Globus pallidus (tissue), 1 donor: Measurements from ENCODE around the gene ZNF609.
A peak's percentile ranks its signal among the peaks of the same experiment; 100 is the strongest.
"Not testable (repeated sequence)": the region's sequence is repeated elsewhere in the genome, so short reads cannot be mapped to it uniquely, and the experiment has no call there.

Experiments
- DNase-seq: peaks from one replicate; pipeline ENCODE4 v3.0.0-alpha.2; 2015; ENCODE audit warnings: low spot score

ZNF609 gene

DNA sequence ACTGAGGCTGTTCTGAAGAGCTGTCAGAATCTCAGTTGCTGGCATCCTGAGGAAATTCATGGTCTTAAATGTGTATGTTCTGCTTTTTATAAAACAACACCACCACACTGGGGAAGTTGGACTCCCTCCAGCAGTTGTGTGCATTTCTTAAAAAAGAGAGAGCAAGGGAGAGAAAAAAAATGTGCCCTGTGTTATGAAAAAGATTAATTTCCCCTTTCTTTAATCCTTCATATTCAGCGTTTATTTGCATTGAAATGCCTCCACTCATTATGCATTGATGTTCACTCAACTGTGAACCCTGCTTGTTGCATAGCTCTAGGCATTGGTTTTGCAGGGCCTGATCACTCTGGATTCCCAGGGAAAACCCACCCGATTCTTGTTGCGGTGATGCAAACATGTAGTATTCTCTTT lies 4.4 kb upstream of the ZNF609 start:
- peak; percentile 54 for DNase-seq

DNA sequence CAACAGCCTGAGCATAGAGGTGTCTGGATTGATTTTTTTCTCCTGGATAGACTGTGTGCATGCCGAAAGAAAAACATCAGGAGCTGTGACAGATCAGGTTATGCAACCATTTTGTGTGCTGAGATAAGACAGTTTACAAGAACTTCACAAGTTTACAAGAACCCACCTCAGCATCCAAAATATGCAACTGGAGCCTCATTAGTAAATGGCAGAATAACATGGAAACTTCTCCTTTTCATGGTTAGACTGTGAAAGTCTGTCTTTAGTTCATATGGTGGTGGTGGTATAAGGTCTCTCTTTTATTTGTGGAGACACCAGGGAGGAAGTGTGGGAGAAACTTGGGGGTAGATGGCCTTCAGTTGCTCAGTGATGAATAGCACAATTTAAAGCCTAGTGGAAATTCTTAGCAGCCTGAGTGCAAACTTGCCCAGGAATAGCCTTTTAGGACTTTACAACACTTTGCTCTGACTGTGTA lies 3.7 kb upstream of the ZNF609 start:
- DNase-seq = no peak

DNA sequence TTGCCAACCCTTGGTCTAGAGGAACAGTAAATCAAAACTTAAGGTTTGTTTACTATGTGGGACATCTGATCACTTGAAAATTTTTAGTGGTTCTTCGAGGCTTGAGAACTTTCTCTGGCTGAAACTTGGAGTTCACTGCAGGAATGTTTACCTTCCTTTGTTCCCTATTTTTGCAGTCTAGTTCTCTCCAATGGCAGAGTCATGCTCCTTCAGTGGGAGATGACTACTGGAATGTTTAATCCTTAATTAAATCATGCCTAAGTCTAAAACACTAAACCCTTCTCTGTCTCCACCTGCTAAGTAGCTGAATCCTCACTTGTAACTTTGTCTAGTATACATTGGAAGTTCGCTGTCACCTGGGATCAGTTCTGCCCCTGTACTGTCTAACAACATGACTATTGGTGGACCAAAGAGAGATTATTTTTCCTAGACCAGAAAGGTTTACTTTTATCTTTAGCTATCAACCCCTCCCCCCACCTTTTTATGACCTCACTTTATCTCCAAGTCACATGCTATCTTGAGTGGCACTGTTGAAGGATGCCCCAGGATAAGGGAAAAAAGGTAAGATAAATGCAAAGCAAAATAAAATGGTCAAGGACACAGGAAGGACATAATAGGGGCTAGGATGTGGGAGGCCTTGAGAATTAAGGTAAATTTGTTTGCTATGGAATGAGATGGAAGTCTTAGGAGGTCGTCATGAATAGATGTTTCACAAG lies 1.2 kb upstream of the ZNF609 start:
- no peak for DNase-seq

DNA sequence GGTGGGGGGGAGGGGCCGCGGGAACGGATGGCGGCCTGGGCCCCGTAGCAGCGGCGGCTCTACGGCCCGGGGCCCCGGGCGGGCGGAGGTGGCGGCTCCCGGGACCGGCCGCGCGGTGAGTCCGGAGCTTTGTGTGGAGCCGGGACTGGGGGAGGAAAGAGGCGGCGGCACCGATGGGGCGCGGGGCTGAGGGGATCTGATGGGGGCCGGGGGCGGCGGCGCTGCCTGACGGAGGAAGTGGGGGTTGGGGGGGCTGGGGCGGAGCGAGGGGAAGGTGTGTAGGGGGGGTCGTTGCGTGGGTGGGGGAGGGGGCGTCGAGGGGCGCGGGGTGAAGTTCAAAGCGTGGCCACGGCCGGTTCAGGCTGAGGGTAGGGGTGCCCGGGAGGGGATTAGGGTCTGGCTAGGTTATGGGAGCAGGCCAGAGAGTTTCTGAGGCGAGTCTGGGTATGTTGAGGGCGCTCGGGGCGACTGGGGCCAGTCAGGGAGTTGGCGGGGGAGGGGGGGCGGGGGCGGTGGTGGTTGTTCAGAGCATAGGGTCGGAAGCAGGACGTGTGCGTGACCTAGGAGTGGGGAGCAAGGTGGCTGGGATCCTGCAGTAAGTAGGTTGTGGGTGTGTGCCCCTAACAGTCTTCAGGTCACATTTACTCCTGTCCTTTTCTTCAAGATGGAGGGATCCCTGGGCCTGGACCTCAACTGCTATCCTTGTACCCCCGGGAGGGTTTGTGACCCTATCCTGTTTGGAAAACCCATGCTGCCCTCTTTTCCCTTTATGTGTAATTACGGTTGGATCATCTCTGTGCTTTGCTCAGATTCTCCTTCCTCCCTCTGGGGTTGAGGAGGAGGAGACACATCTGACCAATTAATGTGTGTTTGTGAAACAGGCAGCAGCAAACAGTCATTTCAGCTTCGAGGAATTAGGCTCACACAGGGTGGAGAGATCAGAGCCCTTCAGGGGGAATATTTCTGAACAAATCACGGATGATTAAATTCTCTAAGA lies 644 bp downstream of the ZNF609 start:
- DNase-seq = peak; percentile 77

DNA sequence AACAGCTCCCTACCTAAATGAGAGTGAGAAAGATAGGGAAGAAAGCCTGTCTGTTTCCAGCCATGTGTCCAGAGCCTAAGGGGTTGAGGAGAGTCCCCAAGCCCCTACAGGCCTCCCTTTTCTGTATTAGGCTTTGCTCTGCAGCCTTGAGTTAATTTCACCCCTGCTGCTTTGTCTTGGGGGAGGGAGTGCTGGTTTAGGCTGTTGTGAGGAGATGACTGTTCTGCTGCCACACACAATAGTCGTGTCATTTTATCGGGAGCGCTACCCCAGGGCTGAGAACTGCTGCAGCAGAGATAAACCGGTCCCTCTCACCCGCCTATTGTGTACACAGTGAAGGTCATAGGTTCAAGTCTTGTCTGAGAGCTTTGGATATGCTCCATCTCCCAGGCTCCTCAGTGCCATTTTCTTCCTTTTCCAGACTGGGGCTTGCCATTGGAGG lies 1.4 kb downstream of the ZNF609 start:
- peak; percentile 65 for DNase-seq

DNA sequence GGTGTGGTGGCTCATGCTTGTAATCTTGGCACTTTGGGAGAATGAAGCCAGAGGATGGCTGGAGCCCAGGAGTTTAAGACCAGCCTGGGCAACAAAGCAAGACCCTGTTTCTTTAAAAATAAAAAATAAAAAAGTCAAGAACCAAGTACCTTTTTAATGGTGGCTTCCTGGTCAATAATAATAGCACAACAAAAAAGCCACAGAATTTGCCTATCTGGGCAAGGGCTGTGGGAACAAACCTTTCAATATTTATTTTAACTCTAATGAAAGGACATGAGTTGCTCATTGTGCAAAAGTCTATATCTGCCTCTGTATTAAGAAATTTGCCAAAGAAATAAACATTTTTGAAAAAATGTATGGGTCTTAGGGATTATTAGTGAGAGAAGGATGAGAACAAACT lies 2.1 kb downstream of the ZNF609 start:
- no peak for DNase-seq

DNA sequence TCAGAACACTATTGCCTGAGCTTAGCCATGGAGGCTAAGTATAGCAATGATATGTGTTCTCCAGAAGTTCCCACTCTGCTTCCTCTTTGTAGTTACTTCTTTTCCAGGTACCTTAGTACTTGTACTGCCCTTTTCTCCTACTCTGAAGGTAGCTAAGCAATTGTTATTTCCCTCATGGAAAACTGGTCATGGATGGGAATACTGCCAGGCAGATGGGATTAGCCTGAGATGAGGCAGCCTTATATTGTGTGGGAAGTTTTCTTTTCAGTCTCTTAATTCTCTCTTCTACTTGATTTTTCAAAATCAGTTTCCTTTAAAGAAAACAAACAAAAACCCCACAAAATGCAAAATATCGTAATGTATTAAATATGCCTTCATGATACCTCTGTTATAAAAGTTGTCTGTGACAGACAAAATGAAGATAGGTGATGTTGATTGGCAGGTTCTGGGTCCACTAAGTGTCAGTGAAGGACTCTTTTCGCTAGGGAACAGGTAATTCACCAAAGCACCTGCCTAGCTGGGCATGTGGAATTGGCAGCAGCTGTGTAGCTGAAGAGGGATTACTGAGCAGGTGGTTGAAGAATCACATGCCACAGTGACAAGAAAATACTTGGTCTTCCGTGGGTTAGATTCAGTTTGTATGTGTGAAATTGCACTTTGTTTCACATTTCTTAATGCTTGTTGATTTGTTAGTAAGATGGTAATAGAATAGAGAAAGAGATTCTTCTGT lies 4.1 kb downstream of the ZNF609 start:
- DNase-seq = no peak

DNA sequence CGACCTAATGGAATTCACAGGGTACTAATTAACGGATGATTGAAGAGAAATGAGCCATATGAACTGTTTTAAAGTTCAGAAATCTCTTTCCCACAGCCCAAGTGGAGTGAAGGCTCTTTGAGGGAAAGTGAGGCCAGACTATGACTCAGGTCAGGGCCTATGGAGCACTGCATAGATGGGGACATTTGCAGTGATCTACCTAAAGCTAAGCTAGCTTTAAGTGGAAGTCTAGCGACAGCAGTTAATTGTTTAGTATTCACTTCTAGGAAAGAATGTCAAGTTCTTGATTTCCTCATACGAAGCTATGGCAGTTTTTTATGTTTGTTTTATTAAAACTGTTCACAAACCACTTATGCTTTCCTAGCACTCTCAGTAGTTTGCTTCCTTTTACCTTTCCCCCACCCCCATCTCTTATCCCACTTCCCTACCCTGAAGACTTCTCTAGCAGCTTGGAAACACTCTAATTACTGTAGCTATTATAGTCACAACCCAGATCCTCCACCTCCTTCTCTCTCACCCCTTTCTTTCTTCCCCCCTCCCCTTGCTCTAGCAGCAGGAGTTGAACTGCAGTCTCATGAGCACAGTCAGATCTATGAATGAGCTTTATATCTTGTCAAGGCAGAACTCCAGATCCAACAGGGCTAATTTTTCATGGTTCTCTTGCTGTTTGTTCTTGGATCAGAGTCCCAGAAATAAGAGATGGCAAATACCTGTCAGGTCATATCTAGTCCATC lies 6.2 kb downstream of the ZNF609 start:
- DNase-seq = no peak

DNA sequence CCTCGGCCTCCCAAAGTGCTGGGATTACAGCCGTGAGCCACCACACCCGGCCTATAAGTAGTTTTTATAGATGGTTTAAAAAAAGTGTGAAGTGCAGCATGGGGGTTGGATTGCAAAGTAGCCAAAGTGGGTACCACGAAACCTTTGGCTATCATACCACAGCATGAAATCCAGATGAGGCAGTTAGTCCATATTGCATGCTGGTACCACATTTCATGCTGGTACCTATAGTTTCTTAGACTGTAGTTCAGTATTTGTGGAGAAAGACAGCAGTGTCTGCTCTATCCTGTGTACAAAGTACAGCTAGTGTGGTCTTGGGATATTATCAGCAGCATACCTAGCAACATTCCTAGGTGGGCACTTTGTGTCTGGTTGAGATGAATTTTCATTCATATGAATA lies 11.8 kb downstream of the ZNF609 start:
- no peak for DNase-seq

DNA sequence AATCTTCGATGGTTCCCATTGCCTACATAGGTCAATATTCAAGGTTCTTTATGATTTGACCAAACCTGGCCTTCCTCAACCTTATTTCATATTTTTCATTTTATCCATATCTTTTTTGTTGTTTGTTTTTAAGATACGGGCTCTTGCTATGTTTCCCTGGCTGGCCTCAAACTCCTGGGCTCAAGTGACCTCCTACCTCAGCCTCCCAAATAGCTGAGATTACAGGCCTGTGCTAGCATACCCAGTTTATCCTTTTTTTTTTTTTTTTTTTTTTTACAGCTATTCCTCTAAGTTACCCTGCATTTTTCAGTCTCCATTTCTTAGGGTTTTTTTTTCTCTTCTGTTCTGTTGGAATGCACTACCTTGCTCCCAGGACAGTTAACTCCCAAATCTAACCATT lies 14.5 kb downstream of the ZNF609 start:
- DNase-seq = no peak

DNA sequence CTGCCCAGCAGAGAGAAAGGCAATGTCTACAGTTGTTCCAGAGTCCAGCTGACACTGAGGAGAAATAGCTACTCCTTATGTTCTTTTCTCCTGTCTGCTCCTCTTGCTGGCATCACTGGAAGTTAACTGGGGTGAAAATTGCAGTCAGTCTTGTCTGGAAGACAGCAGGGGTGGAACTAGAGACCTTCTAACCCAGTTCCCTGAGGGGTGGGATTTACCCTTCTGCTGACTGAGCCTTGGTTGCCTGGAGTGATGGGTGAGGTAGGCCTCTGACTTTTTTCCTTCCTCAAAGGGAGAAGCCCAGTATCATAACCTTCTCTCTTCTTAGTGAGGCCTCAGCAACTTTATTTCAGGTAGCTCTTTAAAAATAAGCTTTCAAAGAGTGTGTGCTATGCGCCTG lies 16.2 kb downstream of the ZNF609 start:
- no peak for DNase-seq

DNA sequence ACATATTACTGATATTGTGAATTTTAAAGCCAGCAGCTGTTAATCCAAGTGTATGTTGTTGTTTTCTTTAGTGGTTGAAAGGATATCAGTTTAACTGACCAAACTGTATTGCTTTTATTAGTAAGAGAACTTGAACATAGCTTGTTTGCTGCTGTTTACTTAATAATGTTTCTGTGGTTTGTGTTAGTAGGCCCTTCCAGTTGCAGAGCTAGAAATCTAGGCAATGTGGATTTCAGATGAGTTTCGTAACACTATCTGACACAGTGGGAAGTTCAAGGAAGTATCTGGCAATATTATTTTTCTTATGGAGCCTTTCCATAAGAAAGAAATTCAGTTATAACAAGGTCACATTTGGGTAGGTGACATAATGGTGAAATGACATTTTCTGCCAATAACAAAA lies 18.5 kb downstream of the ZNF609 start:
- no peak for DNase-seq

DNA sequence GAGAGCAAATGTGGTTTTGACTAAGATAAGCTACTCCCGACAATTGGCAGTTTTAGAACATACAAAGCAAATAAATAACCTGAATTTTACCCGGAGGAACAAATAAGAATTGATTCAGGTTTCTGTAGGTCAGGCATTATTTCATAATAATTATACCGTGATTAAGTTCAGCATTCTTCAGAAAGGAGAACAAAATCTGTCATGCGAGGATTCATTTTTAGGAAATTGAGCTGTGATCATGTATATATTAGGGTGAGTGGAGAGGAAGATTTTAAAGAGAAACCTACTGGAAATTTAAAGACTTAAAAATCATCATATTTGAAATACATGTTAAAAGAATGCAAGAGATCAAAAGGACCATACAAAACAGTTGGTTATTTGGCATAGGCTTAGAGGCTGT lies 20.5 kb downstream of the ZNF609 start:
- no peak for DNase-seq

DNA sequence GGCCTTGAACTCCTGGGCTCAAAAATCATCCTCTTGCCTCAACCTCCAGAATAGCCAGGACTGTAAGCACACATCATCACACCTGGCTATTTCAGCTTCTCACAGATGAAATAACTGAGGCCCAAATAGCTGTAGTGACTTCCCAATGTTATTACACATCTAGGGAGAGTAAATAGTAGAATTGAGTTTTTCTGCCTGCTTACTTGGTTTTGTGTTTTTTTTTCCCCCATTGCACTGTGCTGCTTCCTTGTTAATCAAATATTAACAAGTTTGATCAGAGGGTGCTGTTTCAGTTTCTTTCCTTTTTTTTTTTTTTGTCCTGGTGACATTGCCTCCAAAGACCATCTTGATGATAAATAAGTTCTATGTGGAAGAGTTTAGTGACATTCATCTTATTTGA lies 23.4 kb downstream of the ZNF609 start:
- no peak for DNase-seq

DNA sequence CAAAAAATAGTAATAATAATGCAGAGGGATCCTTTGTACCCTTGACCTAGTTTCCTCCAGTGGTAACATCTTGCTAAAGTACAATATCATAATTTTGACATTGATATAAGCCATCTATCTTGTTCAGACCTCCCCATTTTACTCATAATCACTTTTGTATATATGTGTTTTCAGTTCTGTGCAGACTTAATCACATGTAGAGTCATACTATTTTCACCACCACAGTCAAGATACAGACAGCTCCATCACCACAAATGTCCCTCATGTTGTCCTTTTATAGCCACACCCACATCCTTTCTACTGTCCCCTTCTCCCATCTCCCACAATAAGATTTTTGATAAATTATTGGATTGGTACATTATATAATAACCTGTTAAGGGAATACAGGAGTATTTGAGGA lies 25.4 kb downstream of the ZNF609 start:
- DNase-seq = no peak

DNA sequence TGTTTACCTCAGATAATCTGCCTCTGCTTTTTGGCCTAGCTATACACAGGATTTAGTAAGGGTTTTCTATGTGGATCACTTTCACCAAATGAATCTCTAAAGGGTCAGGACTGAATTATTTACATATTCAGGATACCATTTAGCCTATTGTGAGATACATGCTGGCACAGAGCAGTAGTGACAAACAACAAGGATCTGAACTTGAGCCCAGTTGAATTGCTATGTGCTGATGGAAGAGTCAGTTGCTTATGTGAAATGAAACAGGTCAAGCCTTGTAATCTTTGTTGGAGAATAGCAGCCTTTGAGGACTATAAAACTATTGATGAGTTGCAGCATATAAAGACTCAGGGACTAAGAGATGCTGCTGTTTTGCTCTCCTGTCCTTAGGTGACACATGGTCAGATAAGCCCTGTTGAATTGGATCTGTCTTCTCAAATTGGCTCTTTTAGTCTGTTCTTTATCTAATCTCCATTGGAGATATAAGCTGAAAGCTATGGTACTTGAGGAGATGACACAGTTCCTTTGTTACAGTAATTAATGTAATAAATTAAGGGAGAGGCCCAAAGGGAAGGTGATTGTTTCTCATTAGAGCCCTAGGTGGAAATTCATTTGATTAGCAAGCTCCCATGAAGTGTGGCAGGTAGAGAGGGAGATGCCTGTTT lies 30.4 kb downstream of the ZNF609 start:
- DNase-seq = no peak

DNA sequence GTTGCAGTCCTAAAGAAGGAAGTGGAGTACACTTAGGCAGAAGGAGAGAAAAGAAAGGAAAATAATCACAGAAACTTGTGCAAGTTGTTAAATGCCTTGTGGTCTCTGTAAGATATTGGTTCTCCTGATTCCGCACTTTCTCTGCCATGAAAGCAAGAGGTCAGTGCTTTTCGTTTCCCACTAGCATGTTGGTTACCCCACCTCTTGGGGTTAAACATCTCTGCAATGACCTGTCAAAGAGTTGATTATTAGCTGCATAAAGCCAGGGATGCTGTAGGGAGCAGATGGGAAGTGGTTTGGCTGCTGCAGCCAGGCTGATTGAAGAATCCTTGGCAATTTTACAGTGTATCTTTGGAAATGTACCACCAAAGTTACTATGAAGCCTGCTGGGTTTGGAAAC lies 33.3 kb downstream of the ZNF609 start:
- no peak for DNase-seq

DNA sequence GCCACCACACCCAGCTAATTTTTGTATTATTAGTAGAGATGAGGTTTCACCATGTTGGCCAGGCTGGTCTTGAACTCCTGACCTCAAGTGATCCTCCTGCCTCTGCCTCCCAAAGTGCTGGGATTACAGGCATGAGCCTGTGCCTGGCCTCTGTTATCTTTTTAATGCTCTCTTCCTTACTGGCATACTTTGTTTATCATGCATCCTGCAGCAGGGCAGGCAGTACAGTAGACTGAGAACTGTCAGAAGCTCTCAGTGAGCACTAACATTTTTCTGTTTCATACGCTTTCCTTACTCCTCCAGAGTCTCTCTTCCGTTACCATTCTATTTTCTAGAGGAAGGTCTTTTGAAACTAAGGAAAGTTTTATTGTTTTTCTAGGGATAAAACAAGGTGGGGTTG lies 35.6 kb downstream of the ZNF609 start:
- DNase-seq = not testable (repeated sequence)

DNA sequence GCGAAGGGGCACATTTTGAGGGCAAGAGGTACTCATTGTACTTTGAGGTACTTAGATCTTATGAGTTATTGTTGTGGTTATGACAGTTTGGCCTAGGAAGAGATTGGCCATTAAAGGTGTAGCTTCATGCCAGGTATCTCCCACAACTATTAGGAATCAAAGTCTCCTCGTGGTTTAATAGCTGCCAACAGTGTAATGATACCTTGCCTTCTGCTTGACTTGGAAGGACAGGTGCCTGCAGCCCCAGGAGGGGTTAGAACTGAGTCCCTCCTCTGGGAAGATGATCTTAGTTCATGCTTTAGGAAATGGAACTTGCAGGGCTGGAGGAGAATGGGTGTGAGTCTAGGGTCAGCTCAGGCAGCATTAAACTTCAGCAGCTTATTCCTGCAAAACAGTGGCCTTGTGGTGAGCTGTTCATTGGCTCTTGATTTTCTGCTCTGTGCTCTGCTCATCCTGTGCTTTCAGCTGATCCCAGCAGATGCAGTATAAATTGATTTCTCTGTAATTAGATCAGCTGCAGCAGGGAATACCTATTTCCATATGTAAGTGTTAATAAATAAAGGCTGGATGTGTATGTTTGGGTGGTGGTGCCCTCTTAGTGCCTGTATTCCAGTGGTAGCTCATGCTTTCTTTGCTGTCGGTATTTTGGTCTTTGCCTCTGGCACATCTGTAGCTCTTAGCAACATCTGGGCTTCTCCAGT lies 40.5 kb downstream of the ZNF609 start:
- no peak for DNase-seq

DNA sequence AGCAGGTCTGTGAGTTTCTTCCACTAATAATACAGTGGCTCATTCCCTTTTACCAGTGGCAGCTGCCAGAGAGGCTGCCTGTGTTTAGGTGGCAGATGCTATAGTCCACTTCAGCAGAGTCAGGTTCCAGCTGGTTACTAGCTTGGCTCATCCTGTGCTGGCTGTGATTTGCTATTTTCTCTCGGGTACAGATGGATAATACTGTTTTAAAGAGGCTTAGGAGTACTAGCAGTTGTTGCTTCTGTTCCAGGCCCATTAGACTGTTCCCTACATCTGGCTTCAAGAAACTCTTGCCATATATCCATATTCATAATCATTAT lies 41.0 kb downstream of the ZNF609 start:
- DNase-seq = no peak

DNA sequence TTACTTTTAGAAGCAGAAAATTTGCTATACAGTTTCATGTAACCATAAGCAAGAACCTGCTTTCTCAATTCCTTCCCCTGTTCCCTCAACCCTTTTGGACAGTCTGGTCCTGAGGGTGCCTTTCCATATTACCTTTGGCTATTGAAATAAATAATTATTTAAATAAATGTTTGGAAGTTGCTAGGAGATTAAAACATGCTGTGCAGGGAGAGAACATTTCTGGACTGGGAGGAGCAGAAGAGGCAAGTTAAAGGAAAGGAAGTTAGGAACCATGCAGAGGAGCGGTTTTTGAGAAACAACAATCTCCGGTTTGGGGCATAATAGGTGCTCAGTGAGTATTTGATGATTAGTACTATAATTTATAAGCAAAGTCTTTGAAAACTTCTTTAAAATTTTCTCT lies 41.8 kb downstream of the ZNF609 start:
- no peak for DNase-seq
